ENCODE results near the gene TSPAN6.

The TSPAN6 gene

DNA sequence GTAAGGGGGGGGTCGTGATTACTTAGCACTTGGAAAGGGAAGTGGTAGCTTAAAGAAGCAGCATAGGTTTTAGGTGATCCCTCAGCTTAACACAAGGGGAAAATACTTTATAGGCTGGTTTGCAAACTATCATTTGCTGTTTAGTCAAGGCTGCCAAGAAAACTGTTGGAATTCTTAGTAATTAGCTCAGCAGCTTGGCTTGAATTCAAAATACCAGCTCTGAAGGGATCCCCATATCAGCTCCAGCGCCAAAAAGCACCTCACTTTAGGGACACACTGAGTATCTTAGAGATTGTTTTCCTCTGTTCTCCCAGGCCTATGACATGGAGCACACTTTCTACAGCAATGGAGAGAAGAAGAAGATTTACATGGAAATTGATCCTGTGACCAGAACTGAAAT, 43.0 kb downstream of the TSPAN6 start:
- TF ChIP-seq, protein P1, sequence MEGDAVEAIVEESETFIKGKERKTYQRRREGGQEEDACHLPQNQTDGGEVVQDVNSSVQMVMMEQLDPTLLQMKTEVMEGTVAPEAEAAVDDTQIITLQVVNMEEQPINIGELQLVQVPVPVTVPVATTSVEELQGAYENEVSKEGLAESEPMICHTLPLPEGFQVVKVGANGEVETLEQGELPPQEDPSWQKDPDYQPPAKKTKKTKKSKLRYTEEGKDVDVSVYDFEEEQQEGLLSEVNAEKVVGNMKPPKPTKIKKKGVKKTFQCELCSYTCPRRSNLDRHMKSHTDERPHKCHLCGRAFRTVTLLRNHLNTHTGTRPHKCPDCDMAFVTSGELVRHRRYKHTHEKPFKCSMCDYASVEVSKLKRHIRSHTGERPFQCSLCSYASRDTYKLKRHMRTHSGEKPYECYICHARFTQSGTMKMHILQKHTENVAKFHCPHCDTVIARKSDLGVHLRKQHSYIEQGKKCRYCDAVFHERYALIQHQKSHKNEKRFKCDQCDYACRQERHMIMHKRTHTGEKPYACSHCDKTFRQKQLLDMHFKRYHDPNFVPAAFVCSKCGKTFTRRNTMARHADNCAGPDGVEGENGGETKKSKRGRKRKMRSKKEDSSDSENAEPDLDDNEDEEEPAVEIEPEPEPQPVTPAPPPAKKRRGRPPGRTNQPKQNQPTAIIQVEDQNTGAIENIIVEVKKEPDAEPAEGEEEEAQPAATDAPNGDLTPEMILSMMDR (IDR thresholded peaks at IDR 0.05; ENCODE audit: extremely low read depth, insufficient read depth, missing control alignments): no peak
- in situ Hi-C loops (cut with MboI; ENCODE audit: low pct_unique_long_range_greater_than_20kb, low sequenced_read_pairs, unreplicated experiment): no loop called here
- no peak for DNase-seq (ENCODE audit: low spot score)

DNA sequence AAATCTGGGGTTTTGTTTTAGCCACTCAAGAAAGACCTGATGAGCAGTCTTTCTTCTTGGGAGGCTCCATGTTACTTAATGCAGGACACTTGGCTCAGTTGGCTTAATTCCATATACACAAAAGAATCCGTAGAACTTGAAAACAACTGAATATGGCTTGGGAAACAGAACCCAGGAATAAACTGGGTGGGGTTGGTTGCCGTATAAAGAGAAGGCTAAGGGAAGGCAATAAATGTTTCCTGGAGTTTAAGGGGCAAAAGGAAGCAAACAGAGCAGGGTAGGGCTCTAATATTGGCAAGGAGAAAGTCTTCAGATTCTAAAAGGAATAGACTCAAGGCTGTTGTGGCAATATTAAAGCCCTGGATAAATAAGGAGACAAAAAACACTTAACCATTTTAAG, 43.5 kb downstream of the TSPAN6 start:
- TF ChIP-seq, protein P1 (IDR thresholded peaks at IDR 0.05; ENCODE audit: extremely low read depth, insufficient read depth, missing control alignments): no peak
- in situ Hi-C loops (cut with MboI; ENCODE audit: low pct_unique_long_range_greater_than_20kb, low sequenced_read_pairs, unreplicated experiment): no loop called here
- DNase-seq (ENCODE audit: low spot score): no peak

DNA sequence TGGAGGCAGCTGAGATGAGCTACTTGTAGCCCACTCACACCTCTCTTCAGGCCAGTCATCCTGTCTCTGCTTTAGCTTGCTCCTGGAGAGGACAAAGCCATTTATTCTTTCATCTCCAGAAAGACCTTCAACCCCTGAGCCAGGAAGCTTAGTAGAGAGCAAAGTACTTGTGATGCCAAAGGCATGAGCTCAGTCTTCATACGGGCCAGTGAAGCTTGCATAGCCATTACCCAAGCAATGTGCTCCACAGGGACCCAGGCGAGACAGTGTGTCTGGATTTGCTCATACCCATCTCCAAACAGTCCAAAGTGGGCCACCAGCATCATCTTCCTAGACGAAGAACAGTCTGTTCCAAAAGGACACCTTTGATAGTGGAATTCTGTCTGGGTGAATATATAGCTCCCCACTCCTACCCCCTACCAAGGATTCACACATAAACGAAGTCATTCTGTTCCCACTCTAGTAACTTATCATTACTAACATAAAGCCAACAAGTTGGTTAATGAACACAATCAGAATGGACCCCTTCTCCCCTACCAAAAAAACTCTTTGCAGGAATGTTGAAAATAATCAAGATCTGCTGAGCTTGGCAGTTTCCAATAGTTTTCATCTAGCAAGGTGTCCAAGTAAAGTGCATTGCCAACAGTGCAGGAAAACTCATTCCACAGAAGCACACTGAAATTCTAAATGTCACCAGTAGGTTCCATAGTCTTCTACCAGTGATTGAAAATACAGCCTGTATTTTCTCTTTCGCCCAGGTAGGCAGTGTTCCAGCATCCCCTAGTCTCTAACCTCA, 45.2 kb downstream of the TSPAN6 start:
- in situ Hi-C loops (cut with MboI; ENCODE audit: low pct_unique_long_range_greater_than_20kb, low sequenced_read_pairs, unreplicated experiment): no loop called here
- TF ChIP-seq, protein P1 (IDR thresholded peaks at IDR 0.05; ENCODE audit: extremely low read depth, insufficient read depth, missing control alignments): no peak

DNA sequence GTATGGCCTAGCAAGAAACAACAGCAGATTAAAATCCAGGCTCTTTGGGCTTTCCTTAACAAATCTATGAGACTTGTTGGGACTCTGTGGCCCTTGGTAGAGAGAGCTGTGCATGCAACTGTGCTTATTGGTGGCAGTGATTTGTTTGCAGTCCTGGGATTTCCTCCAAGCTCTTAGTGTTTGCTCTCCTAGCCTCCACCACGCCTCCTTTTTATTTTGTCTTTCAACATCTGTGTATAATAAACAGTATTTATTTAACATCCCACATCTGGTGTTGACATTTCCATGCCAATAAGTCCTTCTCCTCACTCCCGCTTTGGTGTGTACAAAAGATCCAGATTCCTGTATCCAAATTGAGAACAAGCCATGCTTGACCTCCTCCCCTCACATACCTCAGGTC, 48.7 kb downstream of the TSPAN6 start:
- DNase-seq (ENCODE audit: low spot score): no peak
- TF ChIP-seq, protein P1 (IDR thresholded peaks at IDR 0.05; ENCODE audit: extremely low read depth, insufficient read depth, missing control alignments): no peak
- in situ Hi-C loops (cut with MboI; ENCODE audit: low pct_unique_long_range_greater_than_20kb, low sequenced_read_pairs, unreplicated experiment): no loop called here

More for the DNA sequence above, 45.2 kb downstream of the TSPAN6 start:
- DNase-seq (ENCODE audit: low spot score): no peak

DNA sequence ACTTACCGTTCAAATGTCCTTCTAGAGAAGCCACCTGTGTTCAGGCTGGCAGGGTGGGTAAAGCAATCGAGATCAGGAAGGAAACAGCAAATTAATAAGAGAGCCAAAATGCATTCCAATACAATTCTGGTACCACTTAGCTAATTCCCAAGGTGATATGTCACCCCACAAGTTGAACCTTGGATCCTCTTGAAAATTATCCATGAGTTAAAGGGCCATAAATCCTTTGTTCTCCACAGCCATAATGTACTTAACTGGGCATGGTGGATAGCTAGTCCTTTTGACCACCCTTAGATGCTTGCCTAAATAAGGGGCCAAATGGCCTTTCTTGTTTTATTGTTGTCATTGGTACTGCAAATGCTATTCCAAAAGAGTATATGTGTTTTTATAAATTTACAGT, 49.9 kb downstream of the TSPAN6 start:
- no peak for DNase-seq (ENCODE audit: low spot score)
- TF ChIP-seq, protein P1 (IDR thresholded peaks at IDR 0.05; ENCODE audit: extremely low read depth, insufficient read depth, missing control alignments): no peak
- in situ Hi-C loops (cut with MboI; ENCODE audit: low pct_unique_long_range_greater_than_20kb, low sequenced_read_pairs, unreplicated experiment): no loop called here

DNA sequence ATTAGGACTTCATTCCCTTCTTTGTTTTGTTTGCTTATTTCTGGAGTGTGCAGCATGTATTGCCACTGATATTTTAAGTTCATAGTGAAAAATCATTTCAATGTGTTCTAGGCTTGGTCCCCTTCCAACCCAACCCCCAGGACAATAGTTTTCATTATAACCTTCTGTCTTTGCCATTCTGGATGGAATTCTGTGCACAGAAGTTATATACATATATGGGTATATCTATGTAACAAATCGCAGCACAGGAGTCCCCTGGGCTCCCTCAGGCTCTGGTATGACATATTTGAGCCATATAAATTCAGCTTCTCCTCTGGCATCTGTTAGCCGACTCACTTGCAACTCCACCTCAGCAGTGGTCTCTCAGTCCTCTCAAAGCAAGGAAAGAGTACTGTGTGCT, 52.0 kb downstream of the TSPAN6 start, which contains the start of gene TNMD:
Gene TNMD, plus strand, starts transcription at position 326 of the 400 bp plus-strand sequence. CDS start 83 bp downstream, outside the sequence.
- in situ Hi-C loops (cut with MboI; ENCODE audit: low pct_unique_long_range_greater_than_20kb, low sequenced_read_pairs, unreplicated experiment): no loop called here
- TF ChIP-seq, protein P1 (IDR thresholded peaks at IDR 0.05; ENCODE audit: extremely low read depth, insufficient read depth, missing control alignments): no peak
- no peak for DNase-seq (ENCODE audit: low spot score)
